ENCODE data around the gene HUNK.

DNA sequence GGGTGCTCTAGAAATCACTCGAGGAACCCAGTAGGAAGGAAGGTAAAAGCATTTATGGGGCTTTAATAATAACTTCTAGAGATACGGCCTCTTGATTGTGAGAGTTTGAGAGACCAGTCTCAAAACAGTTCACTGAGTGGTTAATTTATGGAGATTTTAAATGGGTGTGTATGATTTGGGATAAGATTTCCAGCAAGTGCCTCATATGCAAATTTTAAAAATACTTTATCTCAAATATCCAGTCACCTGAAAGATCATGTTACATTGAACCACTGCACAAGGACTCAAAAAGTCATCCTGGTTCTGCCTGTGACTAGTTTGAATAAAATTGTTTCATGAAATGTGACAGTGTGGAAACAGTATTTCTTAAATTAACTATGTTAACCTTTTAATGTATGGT, 64.5 kb downstream of the HUNK start:
- TF ChIP-seq, protein P1, sequence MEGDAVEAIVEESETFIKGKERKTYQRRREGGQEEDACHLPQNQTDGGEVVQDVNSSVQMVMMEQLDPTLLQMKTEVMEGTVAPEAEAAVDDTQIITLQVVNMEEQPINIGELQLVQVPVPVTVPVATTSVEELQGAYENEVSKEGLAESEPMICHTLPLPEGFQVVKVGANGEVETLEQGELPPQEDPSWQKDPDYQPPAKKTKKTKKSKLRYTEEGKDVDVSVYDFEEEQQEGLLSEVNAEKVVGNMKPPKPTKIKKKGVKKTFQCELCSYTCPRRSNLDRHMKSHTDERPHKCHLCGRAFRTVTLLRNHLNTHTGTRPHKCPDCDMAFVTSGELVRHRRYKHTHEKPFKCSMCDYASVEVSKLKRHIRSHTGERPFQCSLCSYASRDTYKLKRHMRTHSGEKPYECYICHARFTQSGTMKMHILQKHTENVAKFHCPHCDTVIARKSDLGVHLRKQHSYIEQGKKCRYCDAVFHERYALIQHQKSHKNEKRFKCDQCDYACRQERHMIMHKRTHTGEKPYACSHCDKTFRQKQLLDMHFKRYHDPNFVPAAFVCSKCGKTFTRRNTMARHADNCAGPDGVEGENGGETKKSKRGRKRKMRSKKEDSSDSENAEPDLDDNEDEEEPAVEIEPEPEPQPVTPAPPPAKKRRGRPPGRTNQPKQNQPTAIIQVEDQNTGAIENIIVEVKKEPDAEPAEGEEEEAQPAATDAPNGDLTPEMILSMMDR (IDR thresholded peaks at IDR 0.05; ENCODE audit: insufficient read depth, low read depth, low read length): no peak
- no peak for TF ChIP-seq EZH2 (IDR thresholded peaks at IDR 0.05; ENCODE audit: insufficient read depth, low read length)

All from astrocyte (in vitro differentiated cells and primary cell).